CD4-positive, alpha-beta T cell treated with Interleukin-17A for 1 hour (primary cell): Measurements from ENCODE around the gene RALGPS1.

Experiments used
- DNase-seq: peaks from one replicate; pipeline ENCODE4 v3.0.0-alpha.2; 2020

RALGPS1 gene

GRCh38 chr9:127213859-127214258, 299.3 kb downstream of the RALGPS1 start:
- no peak for DNase-seq

GRCh38 chr9:127214421-127215267, 300.1 kb downstream of the RALGPS1 start:
- DNase-seq, result peak; percentile 62

GRCh38 chr9:127215268-127216209, 301.0 kb downstream of the RALGPS1 start:
- DNase-seq, result no peak

- DNase-seq, result no peak
These were observed 301.8 kb downstream of the RALGPS1 start for GRCh38 chr9:127216210-127216887.

GRCh38 chr9:127216888-127217217, 302.3 kb downstream of the RALGPS1 start:
- no peak for DNase-seq

- no peak for DNase-seq
These were observed 304.2 kb downstream of the RALGPS1 start for GRCh38 chr9:127218818-127219217.

- no peak for DNase-seq
These were observed 304.9 kb downstream of the RALGPS1 start for GRCh38 chr9:127219520-127219919.

- no peak for DNase-seq
These were observed 307.1 kb downstream of the RALGPS1 start for GRCh38 chr9:127221695-127222094.

- no peak for DNase-seq
These were observed 308.0 kb downstream of the RALGPS1 start for GRCh38 chr9:127222388-127223095.

- DNase-seq, result no peak
These were observed 308.7 kb downstream of the RALGPS1 start for GRCh38 chr9:127223266-127223665.

- DNase-seq, result no peak
These were observed 309.2 kb downstream of the RALGPS1 start for GRCh38 chr9:127223810-127224177.

GRCh38 chr9:127224178-127224882, 309.7 kb downstream of the RALGPS1 start:
- DNase-seq, result peak; percentile 93

- peak; percentile 93 for DNase-seq
These were observed 310.5 kb downstream of the RALGPS1 start for GRCh38 chr9:127224883-127225739.

GRCh38 chr9:127225801-127226625, 311.4 kb downstream of the RALGPS1 start:
- DNase-seq, result no peak

GRCh38 chr9:127229691-127230417, 315.3 kb downstream of the RALGPS1 start:
- DNase-seq, result no peak

GRCh38 chr9:127231666-127232065, 317.1 kb downstream of the RALGPS1 start:
- no peak for DNase-seq

- no peak for DNase-seq
These were observed 318.4 kb downstream of the RALGPS1 start for GRCh38 chr9:127232833-127233549.

GRCh38 chr9:127233550-127233949, 319.0 kb downstream of the RALGPS1 start:
- no peak for DNase-seq

- no peak for DNase-seq
These were observed 319.4 kb downstream of the RALGPS1 start for GRCh38 chr9:127233989-127234388.
